ENCODE measurements around the gene TCF4.

DNA sequence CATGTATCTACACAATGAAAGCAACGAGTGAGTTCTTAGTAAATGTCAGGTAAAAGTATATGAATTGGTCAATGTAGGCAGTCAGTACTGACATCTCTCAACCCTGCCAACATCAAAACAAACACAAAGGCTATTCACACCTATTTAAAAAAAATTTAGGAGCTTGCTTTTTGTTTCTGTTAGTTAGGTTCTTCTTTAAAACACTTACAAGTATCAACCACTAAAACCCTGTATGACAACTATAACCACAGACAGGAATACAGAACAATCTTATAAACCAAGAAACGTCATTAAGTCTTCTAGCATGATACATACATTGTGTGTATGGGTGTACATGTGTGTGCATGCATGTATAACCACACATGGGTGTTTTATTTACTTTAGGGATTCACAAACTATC is 131.0 kb downstream of the TCF4 start:
- TF ChIP-seq, protein P1, sequence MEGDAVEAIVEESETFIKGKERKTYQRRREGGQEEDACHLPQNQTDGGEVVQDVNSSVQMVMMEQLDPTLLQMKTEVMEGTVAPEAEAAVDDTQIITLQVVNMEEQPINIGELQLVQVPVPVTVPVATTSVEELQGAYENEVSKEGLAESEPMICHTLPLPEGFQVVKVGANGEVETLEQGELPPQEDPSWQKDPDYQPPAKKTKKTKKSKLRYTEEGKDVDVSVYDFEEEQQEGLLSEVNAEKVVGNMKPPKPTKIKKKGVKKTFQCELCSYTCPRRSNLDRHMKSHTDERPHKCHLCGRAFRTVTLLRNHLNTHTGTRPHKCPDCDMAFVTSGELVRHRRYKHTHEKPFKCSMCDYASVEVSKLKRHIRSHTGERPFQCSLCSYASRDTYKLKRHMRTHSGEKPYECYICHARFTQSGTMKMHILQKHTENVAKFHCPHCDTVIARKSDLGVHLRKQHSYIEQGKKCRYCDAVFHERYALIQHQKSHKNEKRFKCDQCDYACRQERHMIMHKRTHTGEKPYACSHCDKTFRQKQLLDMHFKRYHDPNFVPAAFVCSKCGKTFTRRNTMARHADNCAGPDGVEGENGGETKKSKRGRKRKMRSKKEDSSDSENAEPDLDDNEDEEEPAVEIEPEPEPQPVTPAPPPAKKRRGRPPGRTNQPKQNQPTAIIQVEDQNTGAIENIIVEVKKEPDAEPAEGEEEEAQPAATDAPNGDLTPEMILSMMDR (IDR thresholded peaks at IDR 0.05), result no peak
- no peak for TF ChIP-seq POLR2AphosphoS5 (IDR thresholded peaks at IDR 0.05; ENCODE audit: low read depth, low read length)
- no peak for TF ChIP-seq SIN3A (IDR thresholded peaks at IDR 0.05; ENCODE audit: borderline replicate concordance, insufficient read depth, low read depth, low read length)
- TF ChIP-seq, protein P2, sequence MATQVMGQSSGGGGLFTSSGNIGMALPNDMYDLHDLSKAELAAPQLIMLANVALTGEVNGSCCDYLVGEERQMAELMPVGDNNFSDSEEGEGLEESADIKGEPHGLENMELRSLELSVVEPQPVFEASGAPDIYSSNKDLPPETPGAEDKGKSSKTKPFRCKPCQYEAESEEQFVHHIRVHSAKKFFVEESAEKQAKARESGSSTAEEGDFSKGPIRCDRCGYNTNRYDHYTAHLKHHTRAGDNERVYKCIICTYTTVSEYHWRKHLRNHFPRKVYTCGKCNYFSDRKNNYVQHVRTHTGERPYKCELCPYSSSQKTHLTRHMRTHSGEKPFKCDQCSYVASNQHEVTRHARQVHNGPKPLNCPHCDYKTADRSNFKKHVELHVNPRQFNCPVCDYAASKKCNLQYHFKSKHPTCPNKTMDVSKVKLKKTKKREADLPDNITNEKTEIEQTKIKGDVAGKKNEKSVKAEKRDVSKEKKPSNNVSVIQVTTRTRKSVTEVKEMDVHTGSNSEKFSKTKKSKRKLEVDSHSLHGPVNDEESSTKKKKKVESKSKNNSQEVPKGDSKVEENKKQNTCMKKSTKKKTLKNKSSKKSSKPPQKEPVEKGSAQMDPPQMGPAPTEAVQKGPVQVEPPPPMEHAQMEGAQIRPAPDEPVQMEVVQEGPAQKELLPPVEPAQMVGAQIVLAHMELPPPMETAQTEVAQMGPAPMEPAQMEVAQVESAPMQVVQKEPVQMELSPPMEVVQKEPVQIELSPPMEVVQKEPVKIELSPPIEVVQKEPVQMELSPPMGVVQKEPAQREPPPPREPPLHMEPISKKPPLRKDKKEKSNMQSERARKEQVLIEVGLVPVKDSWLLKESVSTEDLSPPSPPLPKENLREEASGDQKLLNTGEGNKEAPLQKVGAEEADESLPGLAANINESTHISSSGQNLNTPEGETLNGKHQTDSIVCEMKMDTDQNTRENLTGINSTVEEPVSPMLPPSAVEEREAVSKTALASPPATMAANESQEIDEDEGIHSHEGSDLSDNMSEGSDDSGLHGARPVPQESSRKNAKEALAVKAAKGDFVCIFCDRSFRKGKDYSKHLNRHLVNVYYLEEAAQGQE (IDR thresholded peaks at IDR 0.05; ENCODE audit: insufficient read depth in 1 of 2, low read depth in 2 of 2, low read length in 1 of 2), result no peak

Data from Panc1 (cell line).